GM19099 (cell line): ENCODE data around the gene FEM1B.

Experiments
- POLR2A ChIP-seq: IDR thresholded peaks from 3 replicates; pipeline ENCODE4 v1.6.1; 2011; ENCODE audit warnings: low read depth; ENCODE audit not compliant: insufficient read length; ENCODE audit errors: extremely low read depth

FEM1B gene

DNA sequence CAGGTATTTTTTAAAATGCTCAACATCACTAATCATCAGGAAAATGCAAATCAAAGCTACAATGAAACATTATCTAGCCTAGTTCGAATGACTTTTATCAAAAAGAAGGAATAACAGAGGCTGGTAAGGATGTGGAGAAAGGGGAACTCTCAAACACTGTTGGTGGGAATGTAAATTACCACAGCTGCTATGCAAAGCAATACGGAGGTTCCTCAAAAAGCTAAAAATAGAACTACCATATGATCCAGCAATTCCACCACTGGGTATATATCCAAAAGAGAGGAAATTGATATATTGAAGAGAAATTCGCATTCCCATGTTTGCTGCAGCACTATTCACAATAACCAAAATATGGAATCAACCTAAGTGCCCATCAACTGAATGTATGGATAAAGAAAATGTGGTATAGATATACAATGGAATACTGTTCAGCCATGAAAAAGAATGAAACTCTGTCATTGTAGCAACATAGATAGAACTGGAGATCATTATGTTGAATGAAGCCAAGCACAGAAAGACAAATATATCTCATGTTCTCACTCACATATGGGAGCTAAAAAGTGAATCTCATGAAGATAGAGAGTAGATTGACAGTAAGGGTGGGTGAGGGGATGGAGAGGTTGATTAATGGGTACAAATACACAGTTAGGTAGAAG lies 28.4 kb upstream of the FEM1B start:
- no peak for TF ChIP-seq POLR2A

DNA sequence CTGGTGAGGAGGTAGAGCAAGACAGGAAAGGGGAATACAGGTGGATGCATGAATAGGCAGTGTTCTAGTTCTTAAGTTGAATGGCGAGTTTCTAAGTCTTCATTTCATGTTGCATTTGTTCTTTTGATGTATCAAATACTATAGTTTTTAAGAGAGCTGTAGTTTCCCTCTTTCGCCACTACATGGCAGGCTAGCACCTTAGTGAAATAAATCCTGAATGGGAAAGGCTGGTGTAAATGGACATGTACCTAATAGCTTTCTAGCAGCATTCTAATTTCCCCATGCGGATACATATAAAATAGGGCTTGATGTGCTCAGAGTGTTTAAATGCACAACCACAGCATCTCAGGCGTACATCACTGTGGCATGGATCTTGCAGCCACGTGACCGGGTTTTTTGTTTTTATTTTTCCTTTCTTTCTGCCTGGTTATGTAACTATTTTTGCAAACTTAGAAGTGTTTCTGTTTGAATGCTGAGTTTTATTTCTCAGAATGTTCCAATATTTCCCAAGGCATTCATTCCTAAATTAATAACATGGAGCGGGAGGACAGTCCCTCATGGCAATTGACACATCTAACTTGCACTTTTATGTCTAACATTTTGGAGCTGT lies 24.5 kb upstream of the FEM1B start:
- no peak for TF ChIP-seq POLR2A

DNA sequence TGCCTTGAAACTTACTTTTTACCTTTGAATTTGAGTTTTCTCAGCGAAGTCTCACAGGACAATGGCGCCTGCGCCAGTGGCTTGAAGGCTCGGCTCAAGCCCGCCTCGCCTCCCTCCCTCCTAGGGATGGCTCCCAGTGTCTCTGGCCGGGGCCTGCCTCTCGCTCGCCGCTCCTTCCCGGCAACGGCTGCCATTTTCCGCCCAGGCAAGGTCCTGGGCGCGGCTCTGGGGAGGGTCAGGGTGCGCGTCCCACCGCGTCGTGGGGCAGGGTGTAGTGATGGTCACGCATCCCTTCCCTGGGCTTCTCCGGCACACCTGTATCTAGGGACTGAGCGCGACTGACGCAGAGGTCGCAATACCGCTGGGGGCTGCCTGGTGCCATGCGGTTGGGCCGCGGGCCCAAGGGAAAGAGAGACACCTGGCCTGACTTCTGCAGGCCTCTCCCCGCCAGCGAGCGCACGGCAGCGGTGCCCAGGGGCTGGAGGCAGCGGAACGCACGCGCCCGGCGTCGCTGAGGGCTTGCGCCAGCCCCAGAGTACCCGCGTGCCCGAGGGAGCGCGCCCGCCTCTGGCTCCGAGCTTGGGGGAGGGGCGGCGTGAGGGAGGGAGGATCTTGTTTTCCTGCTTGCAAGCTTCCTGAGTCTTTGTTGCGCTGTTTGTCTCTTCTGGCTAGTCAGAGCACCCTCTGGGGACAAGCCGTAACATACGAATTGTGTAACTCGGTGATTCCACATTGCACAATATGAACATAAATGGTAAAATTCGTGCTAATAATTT lies 20.7 kb upstream of the FEM1B start:
- peak; percentile 50 for TF ChIP-seq POLR2A

GRCh38 chr15:68258692-68259091 lies 18.9 kb upstream of the FEM1B start:
- no peak for TF ChIP-seq POLR2A

DNA sequence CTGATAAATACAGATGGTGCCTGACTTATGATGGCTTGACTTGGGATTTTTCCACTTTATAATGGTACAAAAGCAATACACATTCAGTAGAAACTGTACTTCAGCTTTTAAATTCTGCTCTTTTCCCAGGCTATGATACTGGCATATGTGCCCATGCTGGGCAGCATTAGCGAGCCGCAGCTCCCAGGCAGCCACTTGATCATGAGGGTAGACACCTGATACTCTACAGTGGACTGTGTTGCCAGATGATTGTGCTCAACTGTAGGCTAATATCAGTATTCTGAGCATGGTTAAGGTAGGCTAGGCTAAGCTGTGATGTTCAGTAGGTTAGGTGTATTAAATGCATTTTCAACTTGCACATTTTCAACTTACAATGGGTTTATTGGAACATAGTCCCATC lies 17.7 kb upstream of the FEM1B start:
- no peak for TF ChIP-seq POLR2A

DNA sequence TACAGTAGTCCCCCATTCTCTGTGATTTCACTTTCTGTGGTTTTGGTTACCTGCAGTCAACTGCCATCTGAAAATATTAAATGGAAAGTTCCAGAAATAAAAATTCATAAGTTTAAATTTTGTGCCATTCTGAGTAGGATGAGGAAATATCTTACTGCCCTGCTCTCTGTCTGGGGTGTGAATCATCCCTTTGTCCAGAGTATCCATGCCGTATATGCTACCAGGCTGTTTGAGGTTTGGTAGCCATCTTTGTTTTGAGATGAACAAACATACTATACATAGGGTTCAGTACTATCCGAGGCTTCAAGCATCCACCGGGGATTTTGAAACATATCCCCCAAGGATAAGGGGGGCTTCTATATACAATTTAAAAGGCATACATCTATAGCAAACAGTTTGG lies 16.3 kb upstream of the FEM1B start:
- no peak for TF ChIP-seq POLR2A

DNA sequence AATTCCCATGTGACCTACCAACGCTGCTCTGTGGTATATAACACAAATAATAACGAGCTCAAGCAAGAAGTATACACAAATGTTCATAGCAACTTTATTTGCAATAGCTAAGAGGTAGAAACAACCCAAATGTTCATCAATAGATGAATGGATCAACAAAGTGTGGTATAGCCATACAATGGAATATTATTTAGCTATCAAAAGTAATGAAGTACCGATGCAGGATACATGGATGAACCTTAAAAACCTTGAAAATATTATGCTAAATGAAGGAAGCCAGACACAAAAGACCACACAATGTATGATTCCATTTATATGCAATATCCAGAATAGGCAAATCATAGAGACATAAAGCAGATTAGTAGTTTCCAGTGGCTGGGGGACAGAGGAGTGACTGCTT lies 15.6 kb upstream of the FEM1B start:
- no peak for TF ChIP-seq POLR2A

DNA sequence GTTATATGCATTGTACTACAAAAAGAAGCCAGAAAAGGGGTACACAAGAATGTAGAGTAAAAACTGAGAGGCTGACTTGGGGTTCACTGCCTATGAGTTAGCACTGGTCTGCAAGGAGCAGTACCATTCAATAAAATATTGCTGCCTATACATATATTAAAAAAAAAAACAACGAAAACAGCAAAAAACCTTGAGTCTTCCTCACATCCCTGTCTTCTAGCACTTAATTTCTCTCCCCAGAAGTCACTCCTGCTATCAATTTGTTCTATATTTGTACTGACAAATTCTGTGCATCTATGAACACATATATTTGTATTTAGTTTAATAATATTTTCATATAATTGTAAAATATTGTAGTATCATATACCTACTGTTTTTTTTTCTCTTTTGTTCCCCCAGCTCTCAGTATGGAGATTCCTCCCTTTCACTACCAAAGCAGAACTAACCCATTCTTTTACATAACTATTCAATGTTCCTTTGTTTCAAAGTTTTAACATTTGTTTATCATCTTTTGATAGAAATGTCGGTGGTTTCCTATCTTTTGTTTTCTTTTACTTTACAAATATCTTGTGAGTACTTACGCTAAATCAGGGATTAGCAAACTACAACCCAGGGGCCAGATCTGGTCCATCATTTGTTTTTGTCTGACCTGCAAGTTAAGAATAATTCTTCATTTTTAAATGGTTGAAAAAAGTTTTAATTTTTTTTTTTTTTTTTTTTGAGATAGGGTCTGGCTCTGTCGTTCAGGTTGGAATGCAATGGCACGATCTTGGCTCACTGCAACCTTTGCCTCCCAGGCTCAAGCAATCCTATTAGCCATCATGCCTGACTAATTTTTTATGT lies 14.8 kb upstream of the FEM1B start:
- TF ChIP-seq POLR2A, result no peak

- TF ChIP-seq POLR2A, result no peak
Measured at GRCh38 chr15:68264282-68264681, 13.3 kb upstream of the FEM1B start.

DNA sequence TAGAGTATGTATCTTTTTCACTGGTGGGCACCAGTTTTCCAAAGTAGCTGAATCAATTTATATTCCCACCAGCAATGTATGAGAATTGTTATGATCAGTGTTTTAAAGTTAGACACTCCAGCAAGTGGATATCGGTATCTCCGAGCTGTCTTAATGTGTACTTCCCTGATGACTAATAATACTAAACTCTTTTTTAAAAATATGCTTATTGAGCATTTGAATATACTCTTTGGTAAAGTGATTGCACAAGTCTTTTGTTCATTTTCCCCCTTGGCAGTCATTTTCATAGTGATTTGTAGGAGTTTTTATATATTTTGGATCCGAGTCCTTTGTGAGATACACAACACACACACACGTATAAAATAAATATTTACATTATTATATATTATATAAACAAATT lies 12.5 kb upstream of the FEM1B start:
- no peak for TF ChIP-seq POLR2A

DNA sequence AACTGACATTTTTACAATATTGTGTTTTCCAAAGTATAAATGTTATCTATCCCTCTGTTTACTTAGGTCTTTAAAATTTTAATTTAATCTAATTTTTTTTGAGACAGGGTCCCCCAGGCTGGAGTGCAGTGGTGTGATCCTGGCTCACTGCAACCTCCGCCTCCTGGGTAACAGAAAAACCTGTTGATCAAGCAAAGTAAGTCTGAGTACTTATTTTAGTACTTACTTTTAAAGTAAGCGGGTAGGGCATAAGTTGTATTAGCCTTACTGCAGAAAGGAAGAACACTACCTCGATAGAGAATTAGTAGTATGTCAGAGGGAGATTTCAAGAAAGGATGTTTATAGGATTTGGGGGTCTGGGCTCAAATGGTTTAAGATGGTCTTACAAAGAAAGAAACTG lies 11.9 kb upstream of the FEM1B start:
- TF ChIP-seq POLR2A, result no peak

DNA sequence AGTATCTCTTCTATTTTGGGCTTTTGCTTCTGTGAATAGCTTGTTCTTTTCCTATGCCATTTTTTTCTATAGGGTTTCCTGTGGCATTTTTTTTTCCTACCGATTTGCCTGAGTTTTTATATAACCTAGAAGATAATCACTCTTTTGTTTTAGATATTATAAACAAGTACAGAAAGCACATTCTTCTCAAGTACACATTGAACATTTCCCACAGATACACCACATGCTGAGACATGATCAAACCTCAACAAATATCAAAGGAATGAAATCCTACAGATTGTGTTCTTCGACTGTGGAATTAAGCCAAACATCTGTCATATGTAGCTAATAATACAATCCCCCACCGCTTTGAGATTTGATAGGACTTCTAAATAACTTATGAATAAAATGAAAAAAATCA lies 9.1 kb upstream of the FEM1B start:
- no peak for TF ChIP-seq POLR2A

GRCh38 chr15:68271854-68272471 lies 5.6 kb upstream of the FEM1B start:
- TF ChIP-seq POLR2A, result no peak

DNA sequence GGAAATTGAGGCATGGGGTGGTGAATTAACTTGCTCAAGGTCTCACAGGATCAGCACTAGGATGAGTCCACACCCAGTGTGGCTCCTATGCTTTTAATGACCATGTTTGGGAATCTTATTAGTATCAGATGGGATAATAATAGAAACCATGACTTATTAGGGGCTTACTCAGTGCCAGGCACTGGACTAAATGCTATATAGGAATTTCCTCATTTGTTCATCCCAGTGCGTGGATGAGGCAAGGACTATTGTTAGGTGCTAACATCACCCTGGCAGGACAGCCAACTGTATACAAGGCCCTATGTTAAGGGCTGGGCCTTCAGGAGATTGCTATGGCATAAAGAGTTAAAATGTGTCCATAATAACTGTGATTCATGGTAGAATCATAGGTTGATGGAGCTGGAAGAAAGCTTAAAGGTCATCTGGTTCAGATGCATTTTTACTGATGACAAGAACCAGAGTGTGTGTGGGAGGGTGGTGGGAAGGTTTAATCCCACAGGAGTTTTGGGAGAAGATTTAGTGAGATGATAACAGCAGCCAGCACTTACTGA lies 4.7 kb upstream of the FEM1B start:
- TF ChIP-seq POLR2A, result no peak
